Measurements from ENCODE around the gene CHAT.

CHAT gene

DNA sequence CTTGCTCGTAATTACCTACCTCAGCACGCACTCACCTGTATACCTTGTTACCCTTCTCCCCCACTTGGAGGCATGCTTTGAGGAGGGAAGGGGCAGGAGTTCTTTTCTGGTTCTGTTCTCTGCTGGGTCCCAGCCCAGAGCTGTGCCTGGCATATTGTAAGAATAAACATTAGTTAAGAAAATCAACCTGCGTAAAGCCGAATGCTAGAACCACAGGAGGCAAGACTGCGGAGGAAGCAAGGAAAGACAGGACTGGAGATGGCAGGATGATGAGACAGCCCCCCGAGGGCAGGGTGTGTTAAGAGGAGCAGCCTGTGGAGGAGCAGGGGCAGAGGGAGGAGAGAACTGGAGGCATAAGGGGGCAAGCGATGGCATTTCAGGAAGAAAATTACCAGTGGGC, 75.1 kb downstream of the CHAT start:
- DNase-seq (ENCODE audit: low read depth in 2 of 2): no peak

- DNase-seq (ENCODE audit: low read depth in 2 of 2): no peak
Observed at GRCh38 chr10:49689882-49690510, 76.2 kb downstream of the CHAT start.

- DNase-seq (ENCODE audit: low read depth in 2 of 2): no peak
Observed at GRCh38 chr10:49690698-49691356, 77.0 kb downstream of the CHAT start.

- no peak for DNase-seq (ENCODE audit: low read depth in 2 of 2)
Observed at GRCh38 chr10:49691588-49691987, 77.8 kb downstream of the CHAT start.

GRCh38 chr10:49694466-49694865, 80.6 kb downstream of the CHAT start:
- no peak for DNase-seq (ENCODE audit: low read depth in 2 of 2)

- DNase-seq (ENCODE audit: low read depth in 2 of 2): no peak
Observed at GRCh38 chr10:49696311-49696710, 82.5 kb downstream of the CHAT start.

GRCh38 chr10:49698679-49699078, 84.8 kb downstream of the CHAT start:
- DNase-seq (ENCODE audit: low read depth in 2 of 2): no peak

DNA sequence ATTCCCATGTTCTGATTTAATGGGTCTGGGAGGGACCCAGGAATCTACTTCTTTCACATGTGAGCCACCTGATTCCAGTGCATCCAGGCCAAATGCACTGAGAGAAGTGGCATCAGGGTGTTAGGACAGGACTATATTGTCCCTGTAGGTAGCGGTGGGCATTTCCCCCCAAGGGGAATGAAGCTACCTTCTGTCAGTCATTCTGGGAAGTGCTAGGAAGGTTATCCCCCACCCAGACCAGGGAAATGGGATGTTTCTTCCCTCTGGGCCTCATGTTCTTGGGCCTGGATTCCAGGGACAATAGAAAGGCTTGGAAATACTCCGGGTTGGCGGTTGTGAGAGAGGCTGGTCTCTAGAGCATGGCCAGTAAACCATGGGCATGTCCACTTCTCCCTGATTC, 86.4 kb downstream of the CHAT start:
- no peak for DNase-seq (ENCODE audit: low read depth in 2 of 2)

GRCh38 chr10:49700997-49701396, 87.2 kb downstream of the CHAT start:
- no peak for DNase-seq (ENCODE audit: low read depth in 2 of 2)

- no peak for DNase-seq (ENCODE audit: low read depth in 2 of 2)
Observed at GRCh38 chr10:49707585-49707984, 93.7 kb downstream of the CHAT start.

DNA sequence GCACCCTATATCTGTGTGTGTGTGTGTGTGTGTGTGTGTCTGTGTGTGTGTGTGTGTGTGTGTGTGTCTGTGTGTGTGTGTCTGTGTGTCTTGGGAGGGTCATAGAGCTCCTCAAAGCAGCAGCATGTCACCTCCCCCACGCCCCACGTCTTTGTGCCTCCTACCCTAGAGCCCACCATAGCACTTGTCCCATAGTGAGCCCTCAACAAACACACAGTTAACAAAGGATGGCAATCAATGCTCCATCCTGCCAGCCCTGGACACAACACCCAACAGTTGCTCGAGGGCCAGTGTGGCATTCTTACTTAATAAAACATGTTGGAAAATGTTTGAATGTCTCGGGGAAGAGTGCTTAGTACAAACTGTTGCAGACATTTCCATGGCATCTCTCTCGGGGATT, 96.1 kb downstream of the CHAT start:
- no peak for DNase-seq (ENCODE audit: low read depth in 2 of 2)

GRCh38 chr10:49710966-49711365, 97.1 kb downstream of the CHAT start:
- DNase-seq (ENCODE audit: low read depth in 2 of 2): no peak

DNA sequence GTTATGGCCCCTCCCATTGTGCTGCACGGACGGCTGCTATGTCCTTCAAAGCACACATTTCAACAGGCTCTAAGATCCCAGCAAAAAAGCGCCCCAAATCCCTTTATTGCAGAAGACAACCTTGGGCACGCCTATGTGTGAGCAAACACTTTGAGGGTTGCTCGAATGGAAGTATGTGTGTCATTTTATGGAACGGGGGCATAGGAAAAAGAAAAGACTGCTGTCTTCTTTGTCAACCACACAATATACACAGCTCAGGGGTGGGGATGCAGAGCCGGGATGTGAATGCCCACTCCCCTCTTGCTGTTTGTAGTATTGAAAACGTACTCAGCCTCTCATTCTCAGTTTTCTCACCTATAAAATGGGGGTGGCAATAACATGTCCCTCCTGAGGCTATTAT, 97.6 kb downstream of the CHAT start:
- no peak for DNase-seq (ENCODE audit: low read depth in 2 of 2)

- no peak for DNase-seq (ENCODE audit: low read depth in 2 of 2)
Observed at GRCh38 chr10:49713266-49713665, 99.4 kb downstream of the CHAT start.

All from stimulated activated CD8-positive, alpha-beta memory T cell treated with anti-CD3 and anti-CD28 coated beads, Interleukin-7, amount 100 ng/mL, for 4 hours (primary cell).